ENCODE data around the gene POU2F1. TPM values are rescaled to one million over a fixed set of nuclear protein-coding genes. Genes with fewer than 3 reads are reported as not detected.
A peak's percentile ranks its signal among the peaks of the same experiment; 100 is the strongest.

The POU2F1 gene
- total RNA-seq, 4 donors from 2014 or later: 8.4 to 32.1 (median 17.5) TPM

GRCh38 chr1:167447521-167448136, 226.9 kb downstream of the POU2F1 start:
- no peak overlapping the region for H3K4me3 ChIP-seq
- no peak overlapping the region for H3K27ac ChIP-seq

GRCh38 chr1:167450843-167451242, 230.2 kb downstream of the POU2F1 start:
- H3K27ac ChIP-seq: no peak overlapping the region
- H3K9me3 ChIP-seq: no peaks in the 10 kb centered on the region
- H3K27me3 ChIP-seq: no peaks in the 10 kb centered on the region
- WGBS: 89% methylated on average over 5 of the region's 5 CpGs
- no peak overlapping the region for H3K4me3 ChIP-seq
- TF ChIP-seq POLR2A (IDR thresholded peaks at IDR 0.05): no peak
- no peak for TF ChIP-seq EP300 (IDR thresholded peaks at IDR 0.05)
- no peaks in the 10 kb centered on the region for H3K36me3 ChIP-seq
- peak in 1 of 2 donors; percentile 24 for DNase-seq (ENCODE audit: low spot score in 2 of 2)
- H3K4me1 ChIP-seq: peaks cover 18% of the 10 kb centered on the region

More at GRCh38 chr1:167447521-167448136, 226.9 kb downstream of the POU2F1 start:
- H3K9me3 ChIP-seq: no peaks in the 10 kb centered on the region
- DNase-seq (ENCODE audit: low spot score in 2 of 2): peak in 1 of 2 donors; percentile 62
- no peaks in the 10 kb centered on the region for H3K27me3 ChIP-seq
- TF ChIP-seq POLR2A (IDR thresholded peaks at IDR 0.05) (no peak), CTCF (IDR thresholded peaks at IDR 0.05) (no peak), EP300 (IDR thresholded peaks at IDR 0.05) (no peak), POLR2AphosphoS5 (IDR thresholded peaks at IDR 0.05) (no peak)
- no peaks in the 10 kb centered on the region for H3K36me3 ChIP-seq
- H3K4me1 ChIP-seq: peaks cover 10% of the 10 kb centered on the region
- 51% methylated on average over 10 of the region's 10 CpGs for WGBS

GRCh38 chr1:167452483-167452882, 231.8 kb downstream of the POU2F1 start:
- no peaks in the 10 kb centered on the region for H3K27me3 ChIP-seq
- H3K4me3 ChIP-seq: no peak overlapping the region
- no peaks in the 10 kb centered on the region for H3K36me3 ChIP-seq
- H3K4me1 ChIP-seq: peaks cover 20% of the 10 kb centered on the region
- DNase-seq (ENCODE audit: low spot score in 2 of 2): no peak
- TF ChIP-seq POLR2A (IDR thresholded peaks at IDR 0.05) (no peak), POLR2AphosphoS5 (IDR thresholded peaks at IDR 0.05) (no peak), CTCF (IDR thresholded peaks at IDR 0.05) (no peak), EP300 (IDR thresholded peaks at IDR 0.05) (no peak)
- 95% methylated on average over 8 of the region's 8 CpGs for WGBS
- no peaks in the 10 kb centered on the region for H3K9me3 ChIP-seq
- H3K27ac ChIP-seq: no peak overlapping the region

GRCh38 chr1:167453123-167453522, 232.4 kb downstream of the POU2F1 start:
- Histone ChIP-seq H3K4me1 (peaks cover 15% of the 10 kb centered on the region), H3K27ac (no peak overlapping the region), H3K9me3 (no peaks in the 10 kb centered on the region), H3K36me3 (no peaks in the 10 kb centered on the region), H3K27me3 (no peaks in the 10 kb centered on the region), H3K4me3 (no peak overlapping the region)
- TF ChIP-seq POLR2AphosphoS5 (IDR thresholded peaks at IDR 0.05): no peak
- TF ChIP-seq EP300 (IDR thresholded peaks at IDR 0.05): no peak
- DNase-seq (ENCODE audit: low spot score in 2 of 2): no peak
- 76% methylated on average over 6 of the region's 6 CpGs for WGBS

- H3K27me3 ChIP-seq: no peaks in the 10 kb centered on the region
- 46% methylated on average over 11 of the region's 19 CpGs for WGBS
- H3K9me3 ChIP-seq: no peaks in the 10 kb centered on the region
- peaks cover 15% of the 10 kb centered on the region for H3K4me1 ChIP-seq
- H3K36me3 ChIP-seq: no peaks in the 10 kb centered on the region
- DNase-seq (ENCODE audit: low spot score in 2 of 2): no peak
- peak overlapping the region; percentile 54 for H3K27ac ChIP-seq
- H3K4me3 ChIP-seq: peak overlapping the region; percentile 63
- TF ChIP-seq POLR2AphosphoS5 (IDR thresholded peaks at IDR 0.05) (no peak), EP300 (IDR thresholded peaks at IDR 0.05) (no peak), POLR2A (IDR thresholded peaks at IDR 0.05) (no peak), CTCF (IDR thresholded peaks at IDR 0.05) (no peak)
Observed at GRCh38 chr1:167454304-167454893, 233.7 kb downstream of the POU2F1 start.

GRCh38 chr1:167454894-167455785, 234.5 kb downstream of the POU2F1 start:
- H3K27me3 ChIP-seq: no peaks in the 10 kb centered on the region
- TF ChIP-seq EP300 (IDR thresholded peaks at IDR 0.05) (no peak), CTCF (IDR thresholded peaks at IDR 0.05) (no peak), POLR2A (IDR thresholded peaks at IDR 0.05) (no peak), POLR2AphosphoS5 (IDR thresholded peaks at IDR 0.05) (no peak)
- H3K9me3 ChIP-seq: no peaks in the 10 kb centered on the region
- H3K27ac ChIP-seq: peak overlapping the region; percentile 62
- DNase-seq (ENCODE audit: low spot score in 2 of 2): peak; percentile 84 to 87
- peaks cover 15% of the 10 kb centered on the region for H3K4me1 ChIP-seq
- WGBS: 1% methylated on average over 14 of the region's 85 CpGs
- no peaks in the 10 kb centered on the region for H3K36me3 ChIP-seq
- H3K4me3 ChIP-seq: peak overlapping the region; percentile 63

Data from suprapubic skin (tissue), 4 donors.